ENCODE measurements around the gene GYS1. TPM values are rescaled to one million over a fixed set of nuclear protein-coding genes. Genes with fewer than 3 reads are reported as not detected.
"Not testable (repeated sequence)": the region's sequence is repeated elsewhere in the genome, so short reads cannot be mapped to it uniquely, and the experiment has no call there.

Gene GYS1
- total RNA-seq (2022) (29.7 and 42.7 TPM in 2 replicates), Bru-seq, nascent RNA (percentile 61 among the genes with signal in this experiment), BruChase-seq, experiment 1, labeled RNA remaining after a 6-hour chase (percentile 72 among the genes with signal in this experiment), BruChase-seq, experiment 2, labeled RNA remaining after a 2-hour chase (percentile 69 among the genes with signal in this experiment)
- long read RNA-seq, transcript GYS1-202 (16 exons, 3,574 nt), result major isoform, 28 of 41 reads
- long read RNA-seq, partial matches to known transcripts, result 10 of 41 reads
- long read RNA-seq, other reads (novel, unspliced or antisense), result 3 of 41 reads

DNA sequence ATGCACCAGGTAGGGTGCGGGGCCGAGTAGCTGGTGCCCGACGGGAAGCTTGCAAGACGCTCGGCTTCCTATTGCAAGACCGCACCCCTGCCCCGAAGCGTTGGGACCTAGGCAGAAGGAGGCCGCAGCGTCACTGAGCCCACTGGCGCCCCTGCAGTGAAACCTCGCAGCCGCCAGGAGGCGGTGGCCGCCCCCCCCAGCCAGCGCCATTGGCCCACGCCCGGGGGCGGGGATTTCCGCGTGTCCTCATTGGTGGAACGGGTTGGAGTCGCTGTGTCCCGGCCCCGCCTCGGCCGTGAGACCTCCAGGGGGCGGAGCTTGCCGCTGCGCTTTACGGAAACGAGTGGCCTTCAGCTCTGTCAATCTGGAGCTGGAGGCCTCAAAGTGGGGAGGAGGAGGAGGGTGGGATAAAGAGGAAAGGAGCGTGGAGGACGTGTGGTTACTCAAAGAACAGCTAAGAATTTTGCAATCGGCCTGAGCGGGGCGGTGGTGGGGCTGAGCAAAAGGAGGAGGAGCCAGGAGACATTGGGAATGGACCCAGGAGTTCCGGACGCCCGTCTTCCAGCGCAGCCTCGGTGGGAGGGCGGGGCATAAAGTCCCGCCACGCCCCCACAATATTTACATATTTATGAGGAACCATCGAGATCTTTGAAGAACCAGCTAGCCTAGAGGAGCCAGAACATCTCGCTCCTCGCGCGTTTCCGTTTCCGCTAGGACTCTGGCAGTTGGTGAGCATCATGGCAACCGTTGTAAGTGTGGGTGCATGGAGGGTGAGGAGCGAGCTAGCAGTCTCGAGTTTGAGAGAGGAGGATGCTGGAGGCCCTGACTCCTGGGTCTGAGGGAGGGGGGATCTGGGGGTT is at the start of gene GYS1, which contains the start of gene RUVBL2:
GYS1 (minus strand) TSS at position 135 of the 860 bp plus-strand sequence. CDS start 197 bp downstream, outside the sequence.
RUVBL2 (plus strand) TSS at position 713 of the 860 bp plus-strand sequence; CDS start at position 738, 25 bp downstream.
- H3K4me1 Mint-ChIP-seq (ENCODE audit: insufficient read depth, unreplicated experiment), result peaks cover 34% of the 10 kb centered on the region
- intact Hi-C loops (cut with micrococcal nuclease), result loop anchor here (10.0 kb wide), 1 partner anchor 231 kb away; no protein-coding TSS in a partner anchor
- TF ChIP-seq CTCF (IDR thresholded peaks at IDR 0.05; ENCODE audit: unreplicated experiment), result peak; percentile 90
- peaks cover 35% of the 10 kb centered on the region for H3K36me3 Mint-ChIP-seq (ENCODE audit: insufficient read depth, unreplicated experiment)
- no TSS peak for BruUV-seq (replicated peaks)
- no peaks in the 10 kb centered on the region for H3K27me3 Mint-ChIP-seq (ENCODE audit: insufficient read depth, unreplicated experiment)
- peak within 1 kb of the TSS; percentile 95 for H3K4me3 Mint-ChIP-seq (ENCODE audit: unreplicated experiment)
- ChIA-PET POLR2A (interaction anchor here (0.6 to 3.9 kb wide), 53 partner anchors 10 to 1031 kb away, joined by 3 to 98 read pairs (median 4); partner anchors contain the start of genes ALDH16A1, CGB7, DBP and DHDH), CTCF (interaction anchor here (0.5 to 3.0 kb wide), 20 partner anchors 10 to 276 kb away, joined by 3 to 39 read pairs (median 4); partner anchors contain the start of gene LIN7B)
- no peaks in the 10 kb centered on the region for H3K9me3 Mint-ChIP-seq (ENCODE audit: unreplicated experiment)
- peak; percentile 100 for DNase-seq (ENCODE audit: unreplicated experiment)
- H3K27ac Mint-ChIP-seq (ENCODE audit: low read depth, unreplicated experiment), result peak within 1 kb of the TSS; percentile 95

DNA sequence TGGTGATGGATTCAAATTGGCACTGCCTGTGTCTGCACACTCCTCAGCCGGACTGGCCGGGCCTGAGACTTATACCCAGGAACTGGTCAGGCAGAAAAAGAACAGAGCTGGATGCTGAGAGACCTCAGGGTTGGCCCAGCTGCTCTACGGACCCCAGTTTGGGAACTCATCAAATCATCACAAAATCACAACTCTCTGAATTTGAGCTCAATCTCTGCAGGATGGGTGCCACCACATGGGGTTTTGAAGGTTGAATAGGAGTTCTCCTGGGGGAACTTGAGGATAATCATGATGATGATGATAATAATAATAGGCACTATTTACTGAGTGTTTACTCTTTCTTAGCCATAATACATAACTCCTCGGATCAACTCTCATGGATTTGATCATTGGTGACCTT is 49.6 kb upstream of the GYS1 start:
- BruUV-seq (replicated peaks); intact Hi-C loops (cut with micrococcal nuclease); H3K9me3 Mint-ChIP-seq (ENCODE audit: unreplicated experiment); H3K27ac Mint-ChIP-seq (ENCODE audit: low read depth, unreplicated experiment); H3K4me3 Mint-ChIP-seq (ENCODE audit: unreplicated experiment); H3K27me3 Mint-ChIP-seq (ENCODE audit: insufficient read depth, unreplicated experiment); POLR2A ChIA-PET; CTCF ChIA-PET; DNase-seq (ENCODE audit: unreplicated experiment); H3K36me3 Mint-ChIP-seq (ENCODE audit: insufficient read depth, unreplicated experiment): not testable (repeated sequence)
- H3K4me1 Mint-ChIP-seq (ENCODE audit: insufficient read depth, unreplicated experiment), result peaks cover 12% of the 10 kb centered on the region

DNA sequence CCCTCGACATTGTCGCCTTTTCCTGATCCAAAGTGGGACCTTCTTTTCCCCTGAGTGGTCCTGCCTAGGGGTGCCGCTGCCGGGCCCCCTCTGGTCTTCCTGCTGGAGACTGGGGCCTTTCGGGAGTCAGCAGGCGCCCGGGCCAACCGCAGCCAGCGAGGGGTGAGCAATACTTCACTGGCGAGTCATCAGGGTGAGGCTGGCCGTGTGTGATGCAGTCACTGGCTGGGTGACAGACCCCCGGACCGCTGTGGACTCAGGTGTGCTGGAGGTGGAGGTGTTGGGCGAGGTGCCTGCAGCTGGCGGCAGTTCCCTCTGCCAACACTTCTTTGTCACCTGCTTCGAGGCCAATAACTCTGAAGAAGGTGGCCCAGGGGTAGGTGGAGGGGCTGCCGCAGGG is 49.1 kb upstream of the GYS1 start:
- Mint-ChIP-seq H3K4me1 (ENCODE audit: insufficient read depth, unreplicated experiment) (peaks cover 12% of the 10 kb centered on the region), H3K9me3 (ENCODE audit: unreplicated experiment) (no peaks in the 10 kb centered on the region), H3K4me3 (ENCODE audit: unreplicated experiment) (no peak overlapping the region), H3K36me3 (ENCODE audit: insufficient read depth, unreplicated experiment) (no peaks in the 10 kb centered on the region), H3K27me3 (ENCODE audit: insufficient read depth, unreplicated experiment) (no peaks in the 10 kb centered on the region), H3K27ac (ENCODE audit: low read depth, unreplicated experiment) (peak overlapping the region; percentile 84)
- BruUV-seq (replicated peaks), result no TSS peak
- intact Hi-C loops (cut with micrococcal nuclease), result no loop called here
- POLR2A ChIA-PET, result no interaction called here
- CTCF ChIA-PET, result no interaction called here
- DNase-seq (ENCODE audit: unreplicated experiment), result no peak
- no peak for TF ChIP-seq CTCF (IDR thresholded peaks at IDR 0.05; ENCODE audit: unreplicated experiment)

DNA sequence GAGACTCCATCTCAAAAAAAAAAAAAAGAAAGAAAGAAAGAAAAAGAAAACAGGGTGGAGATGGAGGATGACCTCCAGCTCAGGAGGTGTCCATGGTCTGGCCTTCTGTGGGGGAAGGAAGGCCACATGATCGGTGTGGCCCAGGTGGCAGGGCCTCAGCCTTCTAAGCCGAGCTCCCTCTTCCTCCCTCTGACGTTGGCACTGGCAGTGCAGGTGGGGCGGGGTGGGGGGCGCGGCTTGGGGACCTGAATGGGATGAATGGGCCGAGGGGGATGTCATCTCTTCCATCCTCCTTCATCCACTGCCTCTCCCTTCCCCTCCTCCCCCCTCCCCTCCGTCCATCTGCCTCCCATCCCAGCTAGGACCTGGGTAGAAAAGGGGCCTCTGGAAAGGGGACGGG is 46.6 kb upstream of the GYS1 start:
- peaks cover 12% of the 10 kb centered on the region for H3K4me1 Mint-ChIP-seq (ENCODE audit: insufficient read depth, unreplicated experiment)
- H3K36me3 Mint-ChIP-seq (ENCODE audit: insufficient read depth, unreplicated experiment); BruUV-seq (replicated peaks); H3K27ac Mint-ChIP-seq (ENCODE audit: low read depth, unreplicated experiment); H3K27me3 Mint-ChIP-seq (ENCODE audit: insufficient read depth, unreplicated experiment); POLR2A ChIA-PET; DNase-seq (ENCODE audit: unreplicated experiment); H3K9me3 Mint-ChIP-seq (ENCODE audit: unreplicated experiment); H3K4me3 Mint-ChIP-seq (ENCODE audit: unreplicated experiment); intact Hi-C loops (cut with micrococcal nuclease): not testable (repeated sequence)
- CTCF ChIA-PET, result interaction anchor here (0.7 kb wide), 1 partner anchor 46 kb away, joined by 3 read pairs; the partner anchor contains the start of gene RUVBL2

DNA sequence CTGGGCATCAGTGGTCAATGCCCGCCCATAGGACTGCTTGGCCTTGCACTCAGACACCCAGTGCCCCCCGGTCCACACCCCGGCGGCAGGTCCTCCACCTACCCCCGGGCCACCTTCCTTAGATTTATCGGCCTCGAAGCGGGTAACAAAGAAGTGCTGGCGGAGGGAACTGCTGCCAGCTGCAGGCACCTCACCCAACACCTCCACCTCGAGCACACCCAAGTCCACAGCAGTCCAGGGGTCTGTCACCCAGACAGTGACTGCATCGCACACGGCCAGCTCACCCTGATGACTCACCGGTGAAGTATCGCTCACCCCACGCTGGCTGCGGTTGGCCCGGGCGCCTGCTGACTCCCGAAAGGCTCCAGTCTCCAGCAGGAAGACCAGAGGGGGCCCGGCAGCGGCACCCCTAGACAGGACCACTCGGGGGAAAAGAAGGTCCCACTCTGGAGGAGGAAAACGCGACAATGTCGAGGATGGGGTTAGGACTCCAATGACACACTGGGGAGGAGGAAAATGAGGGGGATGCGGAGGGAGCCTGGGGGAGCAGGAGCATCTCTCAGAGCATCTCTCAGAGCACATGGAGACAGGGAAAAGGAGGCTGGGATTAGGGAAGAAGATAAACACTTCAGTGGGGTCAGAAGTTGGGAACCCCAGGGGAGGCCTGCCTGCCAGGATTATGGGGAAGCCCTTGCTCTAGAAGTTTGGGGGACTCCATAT is 45.6 kb upstream of the GYS1 start:
- not testable (repeated sequence) for BruUV-seq (replicated peaks); H3K4me3 Mint-ChIP-seq (ENCODE audit: unreplicated experiment)

DNA sequence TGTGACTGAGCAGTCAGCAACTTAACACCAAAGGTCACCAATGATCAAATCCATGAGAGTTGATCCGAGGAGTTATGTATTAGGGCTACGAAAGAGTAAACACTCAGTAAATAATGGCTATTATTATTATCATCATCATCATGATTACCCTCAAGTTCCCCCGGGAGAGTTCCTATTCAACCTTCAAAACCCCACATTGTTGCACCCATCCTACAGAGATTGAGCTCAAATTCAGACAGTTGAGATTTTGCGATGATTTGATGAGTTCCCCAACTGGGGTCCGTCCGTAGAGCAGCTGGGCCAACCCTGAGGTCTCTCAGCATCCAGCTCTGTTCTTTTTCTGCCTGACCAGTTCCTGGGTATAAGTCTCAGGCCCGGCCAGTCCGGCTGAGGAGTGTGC is 45.0 kb upstream of the GYS1 start:
- CTCF ChIA-PET; intact Hi-C loops (cut with micrococcal nuclease); H3K27me3 Mint-ChIP-seq (ENCODE audit: insufficient read depth, unreplicated experiment); H3K27ac Mint-ChIP-seq (ENCODE audit: low read depth, unreplicated experiment); H3K9me3 Mint-ChIP-seq (ENCODE audit: unreplicated experiment); DNase-seq (ENCODE audit: unreplicated experiment); H3K4me3 Mint-ChIP-seq (ENCODE audit: unreplicated experiment); BruUV-seq (replicated peaks); POLR2A ChIA-PET; H3K36me3 Mint-ChIP-seq (ENCODE audit: insufficient read depth, unreplicated experiment): not testable (repeated sequence)
- peaks cover 12% of the 10 kb centered on the region for H3K4me1 Mint-ChIP-seq (ENCODE audit: insufficient read depth, unreplicated experiment)

More for the DNA sequence above, 45.6 kb upstream of the GYS1 start:
- H3K27me3 Mint-ChIP-seq (ENCODE audit: insufficient read depth, unreplicated experiment); CTCF ChIA-PET; H3K27ac Mint-ChIP-seq (ENCODE audit: low read depth, unreplicated experiment); POLR2A ChIA-PET; H3K9me3 Mint-ChIP-seq (ENCODE audit: unreplicated experiment); intact Hi-C loops (cut with micrococcal nuclease); H3K36me3 Mint-ChIP-seq (ENCODE audit: insufficient read depth, unreplicated experiment): not testable (repeated sequence)
- H3K4me1 Mint-ChIP-seq (ENCODE audit: insufficient read depth, unreplicated experiment), result peaks cover 12% of the 10 kb centered on the region
- DNase-seq (ENCODE audit: unreplicated experiment), result peak; percentile 68
